ENCODE results near the gene GPBP1L1. TPM values are rescaled to one million over a fixed set of nuclear protein-coding genes. Genes with fewer than 3 reads are reported as not detected.
A peak's percentile ranks its signal among the peaks of the same experiment; 100 is the strongest.

Gene GPBP1L1
- total and polyA plus RNA-seq, 9 donors, result 55.7 to 73.0 (median 64.9) TPM

DNA sequence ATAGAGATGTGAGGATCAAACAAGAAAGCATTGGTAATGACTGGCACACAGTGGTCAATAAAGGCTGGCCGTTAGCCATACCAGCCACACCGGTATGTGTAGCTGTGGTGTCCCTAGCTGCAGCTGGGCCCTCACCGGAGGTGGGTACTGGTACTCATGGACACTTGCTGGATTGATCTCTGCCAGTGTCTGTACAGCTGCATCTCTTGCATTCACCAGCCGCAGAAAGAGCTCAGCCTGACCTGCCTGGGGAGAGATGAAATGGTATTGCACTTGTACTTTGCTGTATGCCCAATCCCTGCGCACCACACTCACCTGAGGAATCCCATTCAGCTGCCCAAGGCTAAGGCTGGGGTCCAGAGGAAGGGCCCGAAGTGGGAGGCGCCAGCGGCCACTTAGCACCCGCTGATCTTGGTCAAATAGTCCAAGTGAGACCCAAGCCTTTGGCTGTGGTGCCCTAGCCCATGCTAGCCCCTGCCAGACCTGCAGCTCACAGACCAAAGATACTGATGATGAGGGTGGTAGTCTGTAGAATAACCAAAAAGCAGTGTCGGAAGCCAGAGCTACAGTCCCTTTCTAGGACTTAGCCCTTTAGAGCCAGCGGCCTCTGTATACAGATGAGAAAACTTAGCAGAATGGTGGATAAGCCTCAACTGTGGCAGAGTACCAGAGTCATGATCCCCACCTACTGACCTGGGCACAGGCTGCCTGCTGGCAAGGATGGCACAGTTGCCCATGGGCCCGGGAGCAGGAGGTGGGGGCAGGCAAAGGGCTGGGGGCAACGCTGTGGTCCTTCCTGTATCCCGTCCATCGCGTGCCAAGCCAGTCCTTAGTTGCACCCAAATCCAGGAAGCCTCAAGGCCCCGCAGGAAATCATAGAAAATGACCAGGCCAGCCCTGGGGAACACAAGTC, 65.5 kb downstream of the GPBP1L1 start:
- Histone ChIP-seq H3K4me1 (ENCODE audit: control insufficient read depth, insufficient read depth, low read length) (peaks cover 15% of the 10 kb centered on the region), H3K27ac (ENCODE audit: low read length) (no peak overlapping the region), H3K9me3 (replicated peaks; ENCODE audit: control insufficient read depth, low read depth, low read length) (no peaks in the 10 kb centered on the region), H3K4me3 (ENCODE audit: low read length) (no peak overlapping the region), H3K27me3 (ENCODE audit: control insufficient read depth, insufficient read depth, low read length) (no peaks in the 10 kb centered on the region), H3K36me3 (ENCODE audit: control insufficient read depth, insufficient read depth, low read length) (peaks cover 54% of the 10 kb centered on the region)
- whole genome bisulfite sequencing (ENCODE audit: insufficient coverage), result 84% methylated on average over 16 of the region's 17 CpGs
- DNase-seq, result no peak

DNA sequence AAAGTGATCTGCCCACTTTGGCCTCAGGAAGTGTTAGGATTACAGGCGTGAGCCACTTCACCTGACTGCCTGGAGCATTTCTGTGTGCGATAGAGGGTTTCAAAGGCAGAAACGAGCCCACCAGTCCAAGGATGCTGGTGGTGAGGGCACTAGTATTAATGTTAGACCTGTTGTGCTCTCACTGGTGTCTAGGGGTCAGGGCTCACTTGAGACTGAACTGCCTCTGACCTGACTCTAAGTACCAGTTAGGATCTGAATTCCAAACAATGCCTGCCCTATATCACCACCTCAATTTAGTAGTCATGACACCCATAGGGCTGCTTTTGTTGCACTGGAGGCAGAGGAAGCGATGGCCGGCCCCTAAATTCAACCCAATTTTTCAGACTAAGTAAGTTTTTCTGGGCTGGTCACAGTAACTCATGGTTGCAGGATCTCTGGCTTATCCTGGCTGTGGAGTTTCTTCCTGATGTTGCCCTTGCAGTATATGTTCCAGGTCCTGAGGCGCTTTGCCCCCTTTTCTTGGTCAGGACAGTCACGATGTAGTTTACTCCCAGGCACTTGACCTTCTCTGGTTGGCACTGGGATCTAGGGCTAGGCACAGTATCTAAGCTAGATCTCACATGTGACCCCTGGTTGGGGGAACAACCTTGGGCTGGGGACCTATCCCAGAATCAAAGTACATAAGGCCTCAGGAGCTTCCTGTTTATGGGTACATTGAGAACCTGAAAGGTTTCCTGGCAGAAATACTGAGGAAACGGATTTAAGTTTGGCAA, 67.0 kb downstream of the GPBP1L1 start:
- no peak for DNase-seq
- Histone ChIP-seq H3K4me3 (ENCODE audit: low read length) (no peak overlapping the region), H3K4me1 (ENCODE audit: control insufficient read depth, insufficient read depth, low read length) (peaks cover 15% of the 10 kb centered on the region), H3K27ac (ENCODE audit: low read length) (no peak overlapping the region), H3K27me3 (ENCODE audit: control insufficient read depth, insufficient read depth, low read length) (no peaks in the 10 kb centered on the region), H3K36me3 (ENCODE audit: control insufficient read depth, insufficient read depth, low read length) (peaks cover 64% of the 10 kb centered on the region), H3K9me3 (replicated peaks; ENCODE audit: control insufficient read depth, low read depth, low read length) (no peaks in the 10 kb centered on the region)
- WGBS (ENCODE audit: insufficient coverage), result 81% methylated on average over 4 of the region's 8 CpGs

DNA sequence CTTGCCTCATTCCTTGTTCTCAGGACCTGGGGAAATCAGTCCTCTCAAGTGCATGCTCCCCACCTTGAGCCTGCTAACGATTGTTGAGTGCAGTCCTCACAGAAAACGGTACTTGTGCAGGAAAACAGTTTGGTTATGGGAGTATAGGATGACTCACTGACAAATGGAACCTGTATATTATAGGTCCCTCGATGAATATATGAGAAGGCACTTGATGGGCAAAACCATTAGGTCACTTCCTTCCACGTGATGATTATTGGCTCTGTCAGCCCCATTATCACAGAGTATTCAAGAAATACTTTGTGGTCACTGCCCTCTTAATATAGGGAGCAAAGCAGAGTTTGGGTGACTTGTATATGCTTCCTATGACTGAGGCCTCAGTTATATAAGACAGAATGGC, 68.7 kb downstream of the GPBP1L1 start:
- H3K27ac ChIP-seq (ENCODE audit: low read length), result no peak overlapping the region
- peaks cover 5% of the 10 kb centered on the region for H3K4me1 ChIP-seq (ENCODE audit: control insufficient read depth, insufficient read depth, low read length)
- H3K4me3 ChIP-seq (ENCODE audit: low read length), result no peak overlapping the region
- peaks cover 73% of the 10 kb centered on the region for H3K36me3 ChIP-seq (ENCODE audit: control insufficient read depth, insufficient read depth, low read length)
- H3K9me3 ChIP-seq (replicated peaks; ENCODE audit: control insufficient read depth, low read depth, low read length), result no peaks in the 10 kb centered on the region
- no peaks in the 10 kb centered on the region for H3K27me3 ChIP-seq (ENCODE audit: control insufficient read depth, insufficient read depth, low read length)
- no peak for DNase-seq
- 75% methylated on average over 2 of the region's 4 CpGs for WGBS (ENCODE audit: insufficient coverage)

DNA sequence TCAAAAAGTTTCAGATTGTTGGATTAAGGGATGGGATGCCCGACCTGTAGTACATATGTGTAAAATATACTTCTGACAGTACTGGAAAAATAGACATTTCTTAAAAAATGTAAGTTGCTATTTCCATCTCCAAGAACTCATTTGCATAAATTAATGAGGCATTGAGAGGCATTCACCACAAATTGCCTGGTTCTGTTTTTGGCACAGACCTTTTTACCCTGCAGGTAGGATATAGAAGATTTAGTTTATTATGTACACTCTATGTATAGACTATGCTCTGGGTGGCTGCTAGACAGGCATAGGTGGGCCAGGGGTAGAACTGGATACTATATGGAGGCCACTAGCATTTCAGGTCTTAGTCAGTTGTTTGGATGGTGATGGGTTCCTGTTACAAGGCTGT, 70.4 kb downstream of the GPBP1L1 start:
- H3K36me3 ChIP-seq (ENCODE audit: control insufficient read depth, insufficient read depth, low read length), result peaks cover 72% of the 10 kb centered on the region
- H3K27me3 ChIP-seq (ENCODE audit: control insufficient read depth, insufficient read depth, low read length), result no peaks in the 10 kb centered on the region
- no CpG with 5 or more reads among the region's 1 CpG for WGBS (ENCODE audit: insufficient coverage)
- no peak overlapping the region for H3K27ac ChIP-seq (ENCODE audit: low read length)
- H3K9me3 ChIP-seq (replicated peaks; ENCODE audit: control insufficient read depth, low read depth, low read length), result no peaks in the 10 kb centered on the region
- no peak for DNase-seq
- no peaks in the 10 kb centered on the region for H3K4me1 ChIP-seq (ENCODE audit: control insufficient read depth, insufficient read depth, low read length)
- no peak overlapping the region for H3K4me3 ChIP-seq (ENCODE audit: low read length)

DNA sequence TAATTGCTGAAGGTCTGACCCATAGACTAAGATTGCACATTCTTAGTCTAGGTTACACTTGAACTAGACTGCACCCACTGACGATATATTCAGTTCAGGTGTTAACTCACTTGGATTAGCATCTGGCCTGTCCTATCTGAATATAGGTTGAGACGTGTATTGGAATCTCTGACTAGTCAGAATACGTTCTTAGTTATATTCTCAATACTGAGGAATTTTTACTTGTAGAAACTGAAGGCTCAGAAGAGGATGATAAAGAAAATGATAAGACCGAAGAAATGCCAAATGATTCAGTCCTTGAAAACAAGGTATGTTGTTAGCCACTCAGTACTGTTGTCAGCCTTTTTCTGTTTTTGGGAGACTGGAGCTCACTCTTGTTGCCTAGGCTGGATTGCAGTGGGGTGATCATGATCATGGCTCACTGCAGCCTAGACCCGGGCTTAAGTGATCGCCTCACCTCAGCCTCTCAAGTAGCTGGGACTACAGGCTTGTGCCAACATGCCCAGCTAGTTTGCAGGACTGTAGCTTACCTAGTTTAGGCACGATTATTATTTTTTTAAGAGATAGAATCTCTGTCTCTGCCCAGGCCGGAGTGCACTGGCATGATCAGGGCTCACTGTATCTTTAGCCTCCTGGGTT, 73.3 kb downstream of the GPBP1L1 start:
- no peak overlapping the region for H3K27ac ChIP-seq (ENCODE audit: low read length)
- 77% methylated on average over 5 of the region's 8 CpGs for WGBS (ENCODE audit: insufficient coverage)

DNA sequence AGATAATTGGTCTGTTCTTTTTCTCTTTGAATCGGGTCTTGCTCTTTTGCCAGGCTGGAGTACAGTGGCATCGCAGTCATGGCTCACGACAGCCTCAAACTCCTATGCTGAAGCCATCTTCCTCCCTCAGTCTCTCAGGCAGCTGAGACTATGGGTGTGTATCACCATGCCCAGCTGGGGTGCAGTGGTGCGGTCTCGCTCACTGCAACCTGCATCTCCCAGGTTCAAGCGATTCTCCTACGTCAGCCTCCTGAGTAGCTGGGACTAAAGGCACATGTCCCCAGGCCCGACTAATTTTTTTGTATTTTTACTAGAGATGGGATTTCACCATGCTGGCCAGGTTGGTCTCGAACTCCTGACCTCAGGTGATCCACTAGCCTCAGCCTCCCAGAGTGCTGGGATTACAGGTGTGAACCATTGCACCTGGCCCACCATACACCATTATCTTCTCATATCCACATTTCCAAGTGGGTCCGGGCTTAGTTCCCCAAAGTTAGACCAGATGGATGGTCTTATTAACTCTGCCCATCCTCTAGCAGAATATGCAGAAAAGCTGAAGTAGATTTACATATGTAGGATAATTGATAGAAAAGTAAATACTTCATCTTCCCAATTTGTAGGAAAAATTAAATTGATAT, 75.6 kb downstream of the GPBP1L1 start:
- H3K36me3 ChIP-seq (ENCODE audit: control insufficient read depth, insufficient read depth, low read length), result peaks cover 61% of the 10 kb centered on the region
- no peak overlapping the region for H3K27ac ChIP-seq (ENCODE audit: low read length)
- DNase-seq, result no peak
- no peak overlapping the region for H3K4me3 ChIP-seq (ENCODE audit: low read length)
- H3K27me3 ChIP-seq (ENCODE audit: control insufficient read depth, insufficient read depth, low read length), result no peaks in the 10 kb centered on the region
- no peaks in the 10 kb centered on the region for H3K9me3 ChIP-seq (replicated peaks; ENCODE audit: control insufficient read depth, low read depth, low read length)
- 89% methylated on average over 3 of the region's 10 CpGs for WGBS (ENCODE audit: insufficient coverage)
- H3K4me1 ChIP-seq (ENCODE audit: control insufficient read depth, insufficient read depth, low read length), result no peaks in the 10 kb centered on the region

More for the DNA sequence above, 73.3 kb downstream of the GPBP1L1 start:
- H3K27me3 ChIP-seq (ENCODE audit: control insufficient read depth, insufficient read depth, low read length), result no peaks in the 10 kb centered on the region
- peaks cover 68% of the 10 kb centered on the region for H3K36me3 ChIP-seq (ENCODE audit: control insufficient read depth, insufficient read depth, low read length)
- DNase-seq, result no peak
- no peaks in the 10 kb centered on the region for H3K9me3 ChIP-seq (replicated peaks; ENCODE audit: control insufficient read depth, low read depth, low read length)
- H3K4me1 ChIP-seq (ENCODE audit: control insufficient read depth, insufficient read depth, low read length), result no peaks in the 10 kb centered on the region
- no peak overlapping the region for H3K4me3 ChIP-seq (ENCODE audit: low read length)

DNA sequence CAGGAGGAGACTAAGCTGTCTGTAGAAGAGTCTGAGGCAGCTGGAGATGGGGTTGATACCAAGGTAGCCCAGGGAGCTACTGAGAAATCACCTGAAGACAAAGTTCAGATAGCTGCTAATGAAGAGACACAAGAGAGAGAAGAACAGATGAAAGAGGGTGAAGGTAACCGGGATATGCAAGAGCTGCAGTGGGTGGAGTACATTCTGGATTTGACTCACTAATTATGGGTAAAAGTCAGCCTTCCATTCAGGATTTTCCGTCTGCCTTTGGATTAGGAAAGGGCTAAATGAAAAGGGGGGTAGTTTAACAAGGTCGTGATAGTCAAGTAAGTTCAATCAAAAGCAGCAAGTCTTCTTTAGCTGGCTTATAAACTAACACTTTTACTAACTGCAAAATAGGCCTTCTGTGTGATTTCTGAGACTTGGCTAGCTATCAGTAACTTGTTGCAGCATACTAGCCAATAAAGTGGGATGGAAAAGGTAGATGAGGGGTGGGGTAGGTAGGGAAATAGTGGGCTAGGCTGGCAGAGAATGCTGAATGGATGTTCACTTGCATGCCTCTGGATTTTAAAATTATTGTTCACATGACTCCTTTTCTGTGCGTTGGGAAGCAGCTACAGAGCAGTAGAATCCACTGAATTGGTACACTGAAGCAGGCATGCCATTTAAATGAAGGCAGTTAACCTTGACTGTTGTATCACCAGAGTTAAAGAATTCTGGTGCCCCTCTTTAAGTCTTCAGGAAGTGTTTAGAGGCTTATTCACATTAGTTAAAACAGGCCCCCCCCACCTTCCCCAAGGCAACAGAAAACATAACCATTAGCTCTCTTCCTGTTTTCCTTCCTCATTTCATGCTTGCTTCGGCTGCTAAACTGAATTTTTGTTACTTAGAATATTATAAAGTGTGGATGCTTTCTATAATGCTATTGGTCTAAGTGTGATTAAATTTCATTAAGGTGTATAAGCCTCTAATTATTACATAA, 77.9 kb downstream of the GPBP1L1 start:
- WGBS (ENCODE audit: insufficient coverage), result 91% methylated on average over 2 of the region's 5 CpGs
- H3K36me3 ChIP-seq (ENCODE audit: control insufficient read depth, insufficient read depth, low read length), result peaks cover 42% of the 10 kb centered on the region
- H3K27ac ChIP-seq (ENCODE audit: low read length), result no peak overlapping the region
- H3K27me3 ChIP-seq (ENCODE audit: control insufficient read depth, insufficient read depth, low read length), result no peaks in the 10 kb centered on the region
- H3K4me1 ChIP-seq (ENCODE audit: control insufficient read depth, insufficient read depth, low read length), result no peaks in the 10 kb centered on the region
- H3K4me3 ChIP-seq (ENCODE audit: low read length), result no peak overlapping the region
- H3K9me3 ChIP-seq (replicated peaks; ENCODE audit: control insufficient read depth, low read depth, low read length), result no peaks in the 10 kb centered on the region
- peak; percentile 36 for DNase-seq

DNA sequence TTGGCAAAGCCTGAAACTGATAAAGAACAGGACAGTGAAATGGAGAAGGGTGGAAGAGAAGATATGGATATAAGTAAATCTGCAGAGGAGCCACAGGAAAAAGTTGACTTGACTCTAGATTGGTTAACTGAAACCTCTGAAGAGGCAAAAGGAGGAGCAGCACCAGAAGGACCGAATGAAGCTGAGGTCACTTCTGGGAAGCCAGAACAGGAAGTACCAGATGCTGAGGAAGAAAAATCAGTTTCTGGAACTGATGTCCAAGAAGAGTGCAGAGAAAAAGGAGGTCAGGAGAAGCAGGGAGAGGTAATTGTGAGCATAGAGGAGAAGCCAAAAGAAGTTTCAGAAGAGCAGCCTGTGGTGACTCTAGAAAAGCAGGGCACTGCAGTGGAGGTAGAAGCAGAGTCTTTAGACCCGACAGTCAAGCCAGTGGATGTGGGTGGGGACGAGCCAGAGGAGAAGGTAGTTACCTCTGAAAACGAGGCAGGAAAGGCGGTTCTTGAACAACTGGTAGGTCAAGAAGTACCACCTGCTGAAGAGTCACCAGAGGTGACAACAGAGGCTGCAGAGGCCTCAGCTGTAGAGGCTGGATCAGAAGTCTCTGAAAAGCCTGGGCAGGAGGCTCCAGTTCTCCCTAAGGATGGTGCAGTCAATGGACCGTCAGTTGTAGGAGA, 78.8 kb downstream of the GPBP1L1 start:
- peaks cover 36% of the 10 kb centered on the region for H3K36me3 ChIP-seq (ENCODE audit: control insufficient read depth, insufficient read depth, low read length)
- H3K9me3 ChIP-seq (replicated peaks; ENCODE audit: control insufficient read depth, low read depth, low read length), result no peaks in the 10 kb centered on the region
- H3K4me1 ChIP-seq (ENCODE audit: control insufficient read depth, insufficient read depth, low read length), result no peaks in the 10 kb centered on the region
- DNase-seq, result no peak
- 63% methylated on average over 5 of the region's 6 CpGs for WGBS (ENCODE audit: insufficient coverage)
- H3K4me3 ChIP-seq (ENCODE audit: low read length), result no peak overlapping the region
- H3K27me3 ChIP-seq (ENCODE audit: control insufficient read depth, insufficient read depth, low read length), result no peaks in the 10 kb centered on the region
- no peak overlapping the region for H3K27ac ChIP-seq (ENCODE audit: low read length)

DNA sequence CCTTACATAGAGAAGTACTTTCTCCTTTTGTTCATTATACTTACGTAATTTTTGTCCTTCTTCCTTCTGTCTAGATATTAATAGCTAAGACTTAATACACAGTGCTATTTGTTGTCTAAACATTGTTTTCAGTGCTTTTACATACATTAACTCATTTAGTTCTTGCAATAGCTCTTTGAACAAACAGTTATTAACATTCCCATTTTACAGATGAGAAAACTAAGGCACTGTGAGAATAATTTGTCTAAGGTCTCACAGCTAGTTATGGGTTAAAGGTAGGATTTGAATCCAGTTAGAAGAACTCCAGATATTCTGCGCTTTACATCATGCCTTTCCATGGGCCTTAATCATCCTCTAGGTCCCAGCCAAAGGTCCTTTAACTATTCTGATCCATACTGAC, 82.1 kb downstream of the GPBP1L1 start:
- no peaks in the 10 kb centered on the region for H3K9me3 ChIP-seq (replicated peaks; ENCODE audit: control insufficient read depth, low read depth, low read length)
- no peak for DNase-seq
- H3K36me3 ChIP-seq (ENCODE audit: control insufficient read depth, insufficient read depth, low read length), result peaks cover 24% of the 10 kb centered on the region
- no CpG with 5 or more reads among the region's 2 CpGs for WGBS (ENCODE audit: insufficient coverage)
- H3K27me3 ChIP-seq (ENCODE audit: control insufficient read depth, insufficient read depth, low read length), result no peaks in the 10 kb centered on the region
- no peaks in the 10 kb centered on the region for H3K4me1 ChIP-seq (ENCODE audit: control insufficient read depth, insufficient read depth, low read length)
- no peak overlapping the region for H3K4me3 ChIP-seq (ENCODE audit: low read length)
- no peak overlapping the region for H3K27ac ChIP-seq (ENCODE audit: low read length)
